ENCODE measurements around the gene ITGA11.

Gene ITGA11

GRCh38 chr15:68389936-68390817 lies 41.8 kb downstream of the ITGA11 start:
- peak; percentile 95 for DNase-seq (ENCODE audit: low spot score)

GRCh38 chr15:68389041-68389930 lies 42.7 kb downstream of the ITGA11 start:
- DNase-seq (ENCODE audit: low spot score), result no peak

GRCh38 chr15:68387381-68388143 lies 44.4 kb downstream of the ITGA11 start:
- DNase-seq (ENCODE audit: low spot score), result no peak

GRCh38 chr15:68386587-68387288 lies 45.2 kb downstream of the ITGA11 start:
- DNase-seq (ENCODE audit: low spot score), result no peak

- DNase-seq (ENCODE audit: low spot score), result no peak
Measured at GRCh38 chr15:68385671-68386586, 46.0 kb downstream of the ITGA11 start.

- DNase-seq (ENCODE audit: low spot score), result no peak
Measured at GRCh38 chr15:68385240-68385561, 46.8 kb downstream of the ITGA11 start.

GRCh38 chr15:68384451-68385239 lies 47.3 kb downstream of the ITGA11 start:
- DNase-seq (ENCODE audit: low spot score), result peak; percentile 77

GRCh38 chr15:68383161-68384074 lies 48.5 kb downstream of the ITGA11 start:
- DNase-seq (ENCODE audit: low spot score), result peak; percentile 59

- DNase-seq (ENCODE audit: low spot score), result no peak
Measured at GRCh38 chr15:68382286-68383007, 49.5 kb downstream of the ITGA11 start.

- no peak for DNase-seq (ENCODE audit: low spot score)
Measured at GRCh38 chr15:68380456-68380855, 51.5 kb downstream of the ITGA11 start.

GRCh38 chr15:68379759-68380290 lies 52.1 kb downstream of the ITGA11 start:
- DNase-seq (ENCODE audit: low spot score), result peak; percentile 60

GRCh38 chr15:68379058-68379758 lies 52.8 kb downstream of the ITGA11 start:
- no peak for DNase-seq (ENCODE audit: low spot score)

GRCh38 chr15:68378595-68378994 lies 53.4 kb downstream of the ITGA11 start:
- DNase-seq (ENCODE audit: low spot score), result no peak

GRCh38 chr15:68377766-68378165 lies 54.2 kb downstream of the ITGA11 start:
- DNase-seq (ENCODE audit: low spot score), result no peak

- DNase-seq (ENCODE audit: low spot score), result no peak
Measured at GRCh38 chr15:68376447-68377060, 55.4 kb downstream of the ITGA11 start.

- DNase-seq (ENCODE audit: low spot score), result no peak
Measured at GRCh38 chr15:68375716-68376220, 56.2 kb downstream of the ITGA11 start.

Measured in kidney capillary endothelial cell (primary cell).